HCT116 (cell line): ENCODE measurements around the gene ASB10. TPM values are rescaled to one million over a fixed set of nuclear protein-coding genes. Genes with fewer than 3 reads are reported as not detected.

Source experiments
- ATAC-seq: fragments of 200-7000 bp; cut with Tn5 transposase; 2 replicates; pipeline ENCODE4 v1.9.1; 2020; ENCODE audit warnings: mild to moderate bottlenecking, moderate library complexity
- BruUV-seq: library from RNA; stranded (reverse); fragments of 400-500 nt; replicated peaks from 2 replicates; lab custom pipeline; 2021; lab: Mats Ljungman, UMichigan
- CTCF ChIA-PET: fragments of 300-600 bp; sonication (Branson Sonifier 250); formaldehyde crosslinking; loops from one replicate; lab custom pipeline; 2021; ENCODE audit warnings: antibody characterized with exemption; lab: Charles Lee
- POLR2A ChIA-PET: fragments of 300-600, 350-600 bp; sonication (Branson Sonifier 250); formaldehyde crosslinking; loops from one replicate; lab custom pipeline; 2021; ENCODE audit warnings: antibody characterized with exemption; lab: Charles Lee
- RAD21 ChIA-PET, 2 experiments: fragments of 300-600 bp; sonication (Branson Sonifier 250); formaldehyde crosslinking; loops; one replicate each; lab custom pipeline; 2023; ENCODE audit warnings: low total read pairs in 2 of 2; ENCODE audit not compliant: uncharacterized antibody in 2 of 2, unreplicated experiment in 2 of 2, low non-redundant PET in 1 of 2; lab: Charles Lee
- DNase-seq: peaks from one replicate; pipeline ENCODE4 v3.0.0-alpha.2; 2010; ENCODE audit warnings: low read depth, low spot score
- H2AFZ ChIP-seq: fragments of 200-600 bp; shearing (Covaris generic), sonication (generic); 2 replicates; pipeline ENCODE4 v1.6.1; 2017; ENCODE audit warnings: low read depth, mixed run types, mixed read lengths, antibody characterized with exemption, low read length; ENCODE audit not compliant: poor library complexity, severe bottlenecking
- H3K27ac ChIP-seq: 2 replicates; pipeline ENCODE4 v1.5.1; 2012; ENCODE audit warnings: low read depth, low read length
- H3K27me3 ChIP-seq: fragments of 200-600 bp; sonication (generic); 2 replicates; pipeline ENCODE4 v1.6.1; 2016; ENCODE audit warnings: mixed run types, low read length, mixed read lengths; ENCODE audit not compliant: insufficient read depth
- H3K36me3 ChIP-seq, 2 experiments: fragments of 200-500 bp in 1 of 2; fragments of 200-600 bp in 1 of 2; sonication (Bioruptor generic) in 1 of 2; sonication (generic) in 1 of 2; 2 replicates each; pipeline versions ENCODE4 v1.5.1 to v1.6.1; 2014 to 2016; ENCODE audit warnings: low read length in 2 of 2, inconsistent platforms in 1 of 2, mixed read lengths in 1 of 2, mixed run types in 1 of 2; ENCODE audit not compliant: insufficient read depth in 2 of 2, control insufficient read depth in 1 of 2
- H3K4me1 ChIP-seq, 2 experiments: fragments of 200-600 bp in 1 of 2; sonication (generic) in 1 of 2; 2 replicates each; pipeline versions ENCODE4 v1.5.1 to v1.6.1; 2012 to 2017; ENCODE audit warnings: low read length in 2 of 2, inconsistent platforms in 1 of 2, mild to moderate bottlenecking in 1 of 2, mixed read lengths in 1 of 2, mixed run types in 1 of 2, moderate library complexity in 1 of 2; ENCODE audit not compliant: insufficient read depth in 2 of 2, control insufficient read depth in 1 of 2
- H3K4me2 ChIP-seq: fragments of 200-600 bp; sonication (generic); 2 replicates; pipeline ENCODE4 v1.6.1; 2017; ENCODE audit warnings: mixed run types, low read length, mixed read lengths
- H3K4me3 ChIP-seq, 2 experiments: fragments of 200-600 bp in 1 of 2; sonication (generic) in 1 of 2; replicated peaks in 1 of 2; 2 replicates each; pipeline ENCODE4 v1.5.1; 2011 to 2016; ENCODE audit warnings: low read length in 2 of 2, control low read depth in 1 of 2, low read depth in 1 of 2, mild to moderate bottlenecking in 1 of 2, mixed read lengths in 1 of 2, mixed run types in 1 of 2
- H3K79me2 ChIP-seq: fragments of 200-600 bp; sonication (generic); 2 replicates; pipeline ENCODE4 v1.6.1; 2017; ENCODE audit warnings: mild to moderate bottlenecking, mixed run types, low read length, moderate library complexity, mixed read lengths; ENCODE audit not compliant: insufficient read depth
- H3K9ac ChIP-seq: fragments of 200-600 bp; sonication (generic); 2 replicates; pipeline ENCODE4 v1.6.1; 2016; ENCODE audit warnings: low read length, mixed read lengths
- H3K9me2 ChIP-seq: fragments of 200-600 bp; sonication (generic), shearing (Covaris generic); 2 replicates; pipeline ENCODE4 v1.6.1; 2017; ENCODE audit warnings: mixed run types, mild to moderate bottlenecking, moderate library complexity; ENCODE audit not compliant: insufficient read depth
- H3K9me3 ChIP-seq, 2 experiments: fragments of 200-500 bp in 1 of 2; fragments of 200-600 bp in 1 of 2; sonication (Bioruptor generic) in 1 of 2; sonication (generic) in 1 of 2; 2 replicates each; pipeline ENCODE4 v1.6.1; 2014 to 2017; ENCODE audit warnings: low read length in 2 of 2, mixed read lengths in 2 of 2, inconsistent platforms in 1 of 2, low read depth in 1 of 2, mild to moderate bottlenecking in 1 of 2, mixed run types in 1 of 2, moderate library complexity in 1 of 2; ENCODE audit not compliant: control insufficient read depth in 1 of 2, insufficient read depth in 1 of 2
- H4K20me1 ChIP-seq: fragments of 200-600 bp; sonication (generic), shearing (Covaris generic); 2 replicates; pipeline ENCODE4 v1.6.1; 2017; ENCODE audit warnings: mixed run types, mild to moderate bottlenecking, moderate library complexity; ENCODE audit not compliant: insufficient read depth
- CEBPB ChIP-seq: IDR thresholded peaks from 2 replicates; pipeline ENCODE4 v1.6.1; 2012; ENCODE audit warnings: low read depth
- EGR1 ChIP-seq: IDR thresholded peaks from 2 replicates; pipeline ENCODE4 v1.6.1; 2012; ENCODE audit warnings: low read depth
- ELF1 ChIP-seq: IDR thresholded peaks from 2 replicates; pipeline ENCODE4 v1.6.1; 2012; ENCODE audit warnings: low read depth, borderline replicate concordance
- EZH2 ChIP-seq: fragments of 200-600 bp; sonication (generic); IDR thresholded peaks from 2 replicates; pipeline ENCODE4 v1.6.1; 2017; ENCODE audit warnings: antibody characterized with exemption, mixed run types
- FOSL1 ChIP-seq: IDR thresholded peaks from 2 replicates; pipeline ENCODE4 v1.6.1; 2012; ENCODE audit warnings: low read depth
- POLR2AphosphoS5 ChIP-seq: IDR thresholded peaks from 2 replicates; pipeline ENCODE4 v1.6.1; 2011; ENCODE audit warnings: mild to moderate bottlenecking, low read depth, low read length, moderate library complexity
- RAD21 ChIP-seq: IDR thresholded peaks from 2 replicates; pipeline ENCODE4 v1.6.1; 2012; ENCODE audit warnings: low read depth, mild to moderate bottlenecking
- SIN3A ChIP-seq: IDR thresholded peaks from 2 replicates; pipeline ENCODE4 v1.6.1; 2012; ENCODE audit warnings: low read depth
- SP1 ChIP-seq: IDR thresholded peaks from 2 replicates; pipeline ENCODE4 v1.6.1; 2012; ENCODE audit warnings: low read depth
- SRF ChIP-seq: IDR thresholded peaks from 2 replicates; pipeline ENCODE4 v1.6.1; 2012; ENCODE audit warnings: low read depth
- ZFX ChIP-seq: fragments of 450-650 bp; IDR thresholded peaks from 2 replicates; pipeline ENCODE4 v1.6.1; 2017
- ZNF274 ChIP-seq: fragments of 200-500 bp; sonication (Bioruptor generic); IDR thresholded peaks from 2 replicates; pipeline ENCODE4 v1.6.1; 2014; ENCODE audit warnings: mild to moderate bottlenecking, low read depth, low read length, inconsistent platforms
- intact Hi-C: fragments of 100-400 bp; cut with micrococcal nuclease; formaldehyde crosslinking; loops from 2 replicates; pipeline ENCODE4 v1.10.0; 2022
- total RNA-seq: library from RNA; stranded (reverse); gene quantifications from one replicate; pipeline ENCODE4 v1.2.1, GENCODE V29; 2021; ENCODE audit not compliant: unreplicated experiment
- TF ChIP-seq, protein P1 (sequence below), 3 experiments: fragments of 200-600 bp in 1 of 3; sonication (generic) in 1 of 3; IDR thresholded peaks in 2 of 3; conservative IDR thresholded peaks in 1 of 3; 2 replicates each; pipeline ENCODE4 v1.5.1; 2012 to 2017; ENCODE audit warnings: low read depth in 2 of 3, low read length in 2 of 3, antibody characterized with exemption in 1 of 3, borderline replicate concordance in 1 of 3, control low read depth in 1 of 3, mild to moderate bottlenecking in 1 of 3, mixed read lengths in 1 of 3, mixed run types in 1 of 3, moderate library complexity in 1 of 3; ENCODE audit not compliant: insufficient read depth in 1 of 3
- TF ChIP-seq, protein P2 (sequence below): IDR thresholded peaks from 2 replicates; pipeline ENCODE4 v1.6.1; 2011; ENCODE audit warnings: mild to moderate bottlenecking, low read length, moderate library complexity; ENCODE audit not compliant: insufficient replicate concordance; ENCODE audit errors: extremely low read depth

ASB10 gene
- total RNA-seq, 1 experiment from 2014 or later: not detected

DNA sequence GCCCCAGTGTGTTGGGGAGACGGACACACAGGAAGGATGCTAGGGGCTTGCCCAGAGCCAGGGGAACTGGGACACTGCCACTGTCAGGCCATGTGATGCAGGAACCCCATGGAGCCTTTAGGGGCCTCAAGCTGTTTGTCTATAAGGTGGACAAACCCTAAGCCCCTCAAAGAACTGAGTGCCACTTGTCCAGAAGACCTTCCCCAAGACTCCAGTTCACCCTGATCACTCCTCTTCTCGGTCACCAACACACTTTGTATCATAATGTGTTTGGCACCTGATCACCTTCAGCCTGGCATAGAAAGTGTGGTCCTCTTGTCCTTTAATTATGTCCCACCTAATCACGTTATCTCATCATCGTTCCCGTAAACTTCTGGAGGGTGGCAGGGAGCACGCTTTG lies 22.5 kb upstream of the ASB10 start:
- TF ChIP-seq RAD21 (no peak), EZH2 (no peak), ZFX (no peak), SP1 (no peak), CEBPB (no peak)
- TF ChIP-seq, protein P1, sequence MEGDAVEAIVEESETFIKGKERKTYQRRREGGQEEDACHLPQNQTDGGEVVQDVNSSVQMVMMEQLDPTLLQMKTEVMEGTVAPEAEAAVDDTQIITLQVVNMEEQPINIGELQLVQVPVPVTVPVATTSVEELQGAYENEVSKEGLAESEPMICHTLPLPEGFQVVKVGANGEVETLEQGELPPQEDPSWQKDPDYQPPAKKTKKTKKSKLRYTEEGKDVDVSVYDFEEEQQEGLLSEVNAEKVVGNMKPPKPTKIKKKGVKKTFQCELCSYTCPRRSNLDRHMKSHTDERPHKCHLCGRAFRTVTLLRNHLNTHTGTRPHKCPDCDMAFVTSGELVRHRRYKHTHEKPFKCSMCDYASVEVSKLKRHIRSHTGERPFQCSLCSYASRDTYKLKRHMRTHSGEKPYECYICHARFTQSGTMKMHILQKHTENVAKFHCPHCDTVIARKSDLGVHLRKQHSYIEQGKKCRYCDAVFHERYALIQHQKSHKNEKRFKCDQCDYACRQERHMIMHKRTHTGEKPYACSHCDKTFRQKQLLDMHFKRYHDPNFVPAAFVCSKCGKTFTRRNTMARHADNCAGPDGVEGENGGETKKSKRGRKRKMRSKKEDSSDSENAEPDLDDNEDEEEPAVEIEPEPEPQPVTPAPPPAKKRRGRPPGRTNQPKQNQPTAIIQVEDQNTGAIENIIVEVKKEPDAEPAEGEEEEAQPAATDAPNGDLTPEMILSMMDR (IDR thresholded peaks at IDR 0.05 in 2 of 3, conservative IDR thresholded peaks at IDR 0.05 in 1 of 3; ENCODE audit: borderline replicate concordance in 1 of 3, insufficient read depth in 1 of 3, low read depth in 2 of 3, low read length in 2 of 3): no peak
- DNase-seq (no peak), ATAC-seq (no peak)
- Histone ChIP-seq H3K4me3 (no peak overlapping the region), H3K79me2 (no peaks in the 10 kb centered on the region), H3K36me3 (peaks cover 7 to 19% of the 10 kb centered on the region in 2 experiments; a peak in 3 of 4 replicates), H3K4me2 (no peak overlapping the region), H3K27ac (no peak overlapping the region), H2AFZ (no peak overlapping the region), H4K20me1 (no peaks in the 10 kb centered on the region), H3K9me2 (no peaks in the 10 kb centered on the region), H3K9me3 (no peaks in the 10 kb centered on the region), H3K9ac (no peak overlapping the region), H3K4me1 (no peaks in the 10 kb centered on the region), H3K27me3 (no peaks in the 10 kb centered on the region)
- intact Hi-C loops: no loop called here
- RAD21 ChIA-PET: no interaction called here
- POLR2A ChIA-PET: no interaction called here
- BruUV-seq: no TSS peak
- CTCF ChIA-PET: no interaction called here

DNA sequence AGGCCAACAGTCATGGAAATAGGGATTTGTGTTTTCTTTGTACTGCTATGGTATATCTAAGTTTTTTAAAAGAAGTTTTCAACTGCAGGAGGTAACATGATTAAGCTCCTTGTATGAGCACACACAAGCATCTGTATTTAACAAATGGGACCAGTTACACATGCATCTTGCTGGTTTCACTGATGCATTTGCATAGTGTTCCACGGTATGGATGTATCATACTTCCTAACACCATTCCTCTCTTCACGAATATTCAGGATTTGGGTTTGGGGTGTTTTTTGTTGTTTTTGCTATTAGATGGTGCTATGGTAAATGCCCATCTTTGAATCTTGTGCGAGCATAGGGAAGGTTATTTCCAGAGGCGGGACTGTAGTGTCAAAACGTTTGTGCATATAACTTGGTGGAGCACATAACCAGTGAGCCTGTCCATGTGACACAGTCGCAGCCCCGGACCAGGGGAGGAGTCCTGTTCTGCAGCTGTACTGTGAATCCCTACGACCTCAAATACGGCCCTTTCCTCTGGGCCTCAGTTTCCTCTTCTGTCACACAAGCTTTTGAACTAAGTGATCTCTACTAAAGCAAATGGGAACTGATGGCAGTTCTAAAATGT lies 21.3 kb upstream of the ASB10 start:
- H3K4me3 ChIP-seq: no peak overlapping the region
- no peaks in the 10 kb centered on the region for H3K27me3 ChIP-seq
- no peaks in the 10 kb centered on the region for H3K4me1 ChIP-seq
- H3K9me3 ChIP-seq: no peaks in the 10 kb centered on the region
- no peaks in the 10 kb centered on the region for H4K20me1 ChIP-seq
- POLR2A ChIA-PET: no interaction called here
- CTCF ChIA-PET: no interaction called here
- intact Hi-C loops: no loop called here
- DNase-seq (no peak), ATAC-seq (no peak)
- RAD21 ChIA-PET: no interaction called here
- H3K9ac ChIP-seq: no peak overlapping the region
- no peaks in the 10 kb centered on the region for H3K9me2 ChIP-seq
- no peak overlapping the region for H3K27ac ChIP-seq
- H3K4me2 ChIP-seq: no peak overlapping the region
- no peak overlapping the region for H2AFZ ChIP-seq
- no TSS peak for BruUV-seq
- peaks cover 0 to 11% of the 10 kb centered on the region in 2 experiments; a peak in 2 of 4 replicates for H3K36me3 ChIP-seq
- H3K79me2 ChIP-seq: no peaks in the 10 kb centered on the region
- TF ChIP-seq CEBPB (no peak), ZNF274 (no peak), POLR2AphosphoS5 (no peak), EGR1 (no peak), ELF1 (no peak), SIN3A (no peak), RAD21 (no peak), SP1 (no peak), FOSL1 (no peak), SRF (no peak)
- TF ChIP-seq, protein P2, sequence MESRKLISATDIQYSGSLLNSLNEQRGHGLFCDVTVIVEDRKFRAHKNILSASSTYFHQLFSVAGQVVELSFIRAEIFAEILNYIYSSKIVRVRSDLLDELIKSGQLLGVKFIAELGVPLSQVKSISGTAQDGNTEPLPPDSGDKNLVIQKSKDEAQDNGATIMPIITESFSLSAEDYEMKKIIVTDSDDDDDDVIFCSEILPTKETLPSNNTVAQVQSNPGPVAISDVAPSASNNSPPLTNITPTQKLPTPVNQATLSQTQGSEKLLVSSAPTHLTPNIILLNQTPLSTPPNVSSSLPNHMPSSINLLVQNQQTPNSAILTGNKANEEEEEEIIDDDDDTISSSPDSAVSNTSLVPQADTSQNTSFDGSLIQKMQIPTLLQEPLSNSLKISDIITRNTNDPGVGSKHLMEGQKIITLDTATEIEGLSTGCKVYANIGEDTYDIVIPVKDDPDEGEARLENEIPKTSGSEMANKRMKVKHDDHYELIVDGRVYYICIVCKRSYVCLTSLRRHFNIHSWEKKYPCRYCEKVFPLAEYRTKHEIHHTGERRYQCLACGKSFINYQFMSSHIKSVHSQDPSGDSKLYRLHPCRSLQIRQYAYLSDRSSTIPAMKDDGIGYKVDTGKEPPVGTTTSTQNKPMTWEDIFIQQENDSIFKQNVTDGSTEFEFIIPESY: no peak
